ENCODE results near the gene C10orf105.

Gene C10orf105

GRCh38 chr10:71683301-71683700 is 36.3 kb downstream of the C10orf105 start:
- no peaks in the 10 kb centered on the region for H3K36me3 ChIP-seq
- no peaks in the 10 kb centered on the region for H4K20me1 ChIP-seq
- no peak overlapping the region for H3K4me3 ChIP-seq
- H3K9me3 ChIP-seq (replicated peaks in 1 of 11): no peaks in the 10 kb centered on the region
- no peak overlapping the region for H3K4me2 ChIP-seq
- H3K4me1 ChIP-seq: peaks cover 13 to 31% (median 24%) of the 10 kb centered on the region in 10 experiments; a peak in 19 of 20 replicates
- TF ChIP-seq Cebpa-rat (IDR thresholded peaks at IDR 0.05): no peak
- no peak overlapping the region for H3K9ac ChIP-seq
- H3K27me3 ChIP-seq: no peaks in the 10 kb centered on the region
- no peak overlapping the region for H3K27ac ChIP-seq

- Histone ChIP-seq H3K4me3 (no peak overlapping the region), H3K9me3 (replicated peaks in 1 of 11) (no peaks in the 10 kb centered on the region), H3K4me2 (0 out of 22 replicates have a peak overlapping the region, but pooled peaks of 1 of the 11 experiments have one; percentile 5), H4K20me1 (no peaks in the 10 kb centered on the region), H3K9ac (no peak overlapping the region), H3K27me3 (no peaks in the 10 kb centered on the region), H3K27ac (no peak overlapping the region), H3K36me3 (no peaks in the 10 kb centered on the region), H3K4me1 (peaks cover 17 to 34% (median 24%) of the 10 kb centered on the region in 10 experiments; a peak in 19 of 20 replicates)
- no peak for TF ChIP-seq Cebpa-rat (IDR thresholded peaks at IDR 0.05)
These were observed 37.6 kb downstream of the C10orf105 start for GRCh38 chr10:71681977-71682376.

DNA sequence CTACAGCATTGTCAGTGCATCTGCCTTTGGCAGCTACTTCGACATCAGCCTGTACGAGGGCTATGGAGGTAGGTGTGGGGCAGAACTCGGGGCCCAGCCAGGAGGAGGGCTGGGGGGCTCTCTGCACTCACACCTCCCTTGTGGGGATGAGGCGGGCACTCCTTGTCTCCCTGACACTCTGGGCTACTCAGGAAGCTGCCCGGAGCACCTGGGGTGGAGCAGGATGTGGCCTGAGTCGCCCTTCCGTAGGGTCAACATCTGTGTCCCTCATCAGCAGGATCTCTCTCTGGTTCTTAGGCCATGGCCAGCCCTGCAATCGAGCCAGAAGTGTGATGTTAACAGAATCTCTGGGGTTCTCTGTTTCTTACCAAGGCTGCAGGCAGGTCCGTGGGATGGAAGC is 40.2 kb downstream of the C10orf105 start:
- Histone ChIP-seq H3K4me2 (peak overlapping the region; percentile 4 to 48 (median 32); a peak in 17 of 22 replicates), H4K20me1 (no peaks in the 10 kb centered on the region)

DNA sequence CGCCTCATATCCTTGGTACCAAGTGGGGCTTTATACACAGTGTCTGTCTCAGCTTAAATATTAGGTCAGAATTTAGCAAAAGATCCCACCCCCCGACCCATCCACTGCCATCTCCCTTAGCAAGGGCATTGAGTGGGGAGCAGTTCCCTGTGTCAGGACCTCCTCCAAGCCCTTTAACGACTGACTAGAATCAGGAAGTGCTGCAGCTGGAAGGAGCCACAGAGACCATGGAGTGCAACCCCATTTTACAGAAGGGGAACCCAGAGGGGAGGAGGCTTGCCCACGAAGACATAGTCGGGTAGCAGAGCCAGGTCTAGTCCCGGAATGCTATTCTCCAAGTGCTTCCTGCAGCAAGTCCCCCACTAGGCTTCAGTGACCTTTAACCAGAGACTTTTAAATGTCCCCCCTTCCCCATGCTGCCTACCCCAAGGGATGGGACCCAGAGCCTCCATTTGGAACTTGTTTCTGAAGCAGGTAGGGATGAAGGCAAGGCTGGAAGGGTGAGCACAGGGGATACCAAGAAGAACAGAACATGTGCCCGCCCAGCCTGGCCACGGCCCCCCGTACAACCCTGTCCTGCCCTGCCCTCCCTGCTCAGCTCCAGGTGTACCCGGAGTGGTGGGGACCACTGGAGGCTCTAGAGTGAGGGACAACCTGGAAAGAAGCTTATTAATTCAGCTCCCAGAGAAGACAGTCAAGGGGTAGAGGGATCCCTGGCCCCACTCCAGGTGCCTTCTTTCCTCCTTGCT is 41.3 kb downstream of the C10orf105 start:
- no peak for TF ChIP-seq Cebpa-rat (IDR thresholded peaks at IDR 0.05)
- no peak overlapping the region for H3K9ac ChIP-seq
- H3K4me3 ChIP-seq: no peak overlapping the region
- no peaks in the 10 kb centered on the region for H3K27me3 ChIP-seq
- H3K36me3 ChIP-seq: no peaks in the 10 kb centered on the region
- H4K20me1 ChIP-seq: no peaks in the 10 kb centered on the region
- peak overlapping the region in 1 of 11 experiments; percentile 26; a peak in 1 of 22 replicates for H3K4me2 ChIP-seq
- no peaks in the 10 kb centered on the region for H3K9me3 ChIP-seq (replicated peaks in 1 of 11)
- H3K4me1 ChIP-seq: peaks cover 7 to 23% (median 14%) of the 10 kb centered on the region in 10 experiments; a peak in 18 of 20 replicates
- no peak overlapping the region for H3K27ac ChIP-seq

More for the DNA sequence above, 40.2 kb downstream of the C10orf105 start:
- Histone ChIP-seq H3K27me3 (no peaks in the 10 kb centered on the region), H3K9ac (no peak overlapping the region), H3K36me3 (no peaks in the 10 kb centered on the region), H3K27ac (no peak overlapping the region), H3K9me3 (replicated peaks in 1 of 11) (no peaks in the 10 kb centered on the region), H3K4me1 (peaks cover 12 to 28% (median 18%) of the 10 kb centered on the region in 10 experiments; a peak in 19 of 20 replicates), H3K4me3 (no peak overlapping the region)
- TF ChIP-seq Cebpa-rat (IDR thresholded peaks at IDR 0.05): no peak

DNA sequence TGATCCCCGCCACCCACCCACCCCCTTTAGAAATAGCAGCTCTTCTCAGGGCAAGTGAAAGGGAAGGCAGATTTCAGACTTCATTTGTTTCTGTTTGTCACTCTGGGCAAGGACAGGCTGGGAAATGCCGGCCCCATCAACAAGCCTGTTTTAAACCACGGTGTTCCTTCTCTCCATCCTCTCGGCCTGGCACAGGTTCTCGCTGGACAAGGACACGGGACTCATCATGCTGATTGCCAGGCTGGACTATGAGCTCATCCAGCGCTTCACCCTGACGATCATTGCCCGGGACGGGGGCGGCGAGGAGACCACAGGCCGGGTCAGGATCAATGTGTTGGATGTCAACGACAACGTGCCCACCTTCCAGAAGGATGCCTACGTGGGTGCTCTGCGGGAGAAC is 42.3 kb downstream of the C10orf105 start:
- no peak overlapping the region for H3K4me3 ChIP-seq
- H3K9ac ChIP-seq: no peak overlapping the region
- H3K9me3 ChIP-seq (replicated peaks in 1 of 11): no peaks in the 10 kb centered on the region
- no peak for TF ChIP-seq Cebpa-rat (IDR thresholded peaks at IDR 0.05)
- H3K4me2 ChIP-seq: no peak overlapping the region
- no peaks in the 10 kb centered on the region for H3K36me3 ChIP-seq
- 0 out of 22 replicates have a peak, but pooled peaks cover 0 to 8% (median 0%) of the 10 kb centered on the region in 11 experiments for H4K20me1 ChIP-seq
- no peak overlapping the region for H3K27ac ChIP-seq
- H3K4me1 ChIP-seq: peaks cover 8 to 25% (median 15%) of the 10 kb centered on the region in 10 experiments; a peak in 19 of 20 replicates
- H3K27me3 ChIP-seq: no peaks in the 10 kb centered on the region

GRCh38 chr10:71675295-71675970 is 44.1 kb downstream of the C10orf105 start:
- Histone ChIP-seq H3K36me3 (no peaks in the 10 kb centered on the region), H3K9ac (no peak overlapping the region), H4K20me1 (0 out of 22 replicates have a peak, but pooled peaks cover 0 to 8% (median 0%) of the 10 kb centered on the region in 11 experiments), H3K27me3 (no peaks in the 10 kb centered on the region), H3K4me1 (peaks cover 8 to 24% (median 16%) of the 10 kb centered on the region in 10 experiments; a peak in 19 of 20 replicates), H3K27ac (no peak overlapping the region), H3K4me3 (no peak overlapping the region), H3K4me2 (no peak overlapping the region), H3K9me3 (replicated peaks in 1 of 11) (no peaks in the 10 kb centered on the region)
- TF ChIP-seq Cebpa-rat (IDR thresholded peaks at IDR 0.05): no peak

- Histone ChIP-seq H3K4me2 (peak overlapping the region in 5 of 11 experiments; percentile 8 to 30 (median 18); a peak in 5 of 22 replicates), H3K9ac (no peak overlapping the region), H4K20me1 (peaks cover 0 to 8% (median 0%) of the 10 kb centered on the region in 11 experiments; a peak in 1 of 22 replicates), H3K4me3 (no peak overlapping the region), H3K27me3 (peaks cover 0 to 15% (median 0%) of the 10 kb centered on the region in 11 experiments; a peak in 5 of 22 replicates), H3K27ac (no peak overlapping the region), H3K4me1 (peaks cover 10 to 23% (median 16%) of the 10 kb centered on the region in 10 experiments), H3K36me3 (no peaks in the 10 kb centered on the region), H3K9me3 (replicated peaks in 1 of 11) (no peaks in the 10 kb centered on the region)
- no peak for TF ChIP-seq Cebpa-rat (IDR thresholded peaks at IDR 0.05)
These were observed 47.3 kb downstream of the C10orf105 start for GRCh38 chr10:71671994-71672946.

- Histone ChIP-seq H4K20me1 (peaks cover 0 to 18% (median 0%) of the 10 kb centered on the region in 11 experiments; a peak in 4 of 22 replicates), H3K4me3 (no peak overlapping the region), H3K36me3 (no peaks in the 10 kb centered on the region), H3K4me1 (peaks cover 27 to 37% (median 32%) of the 10 kb centered on the region in 10 experiments), H3K4me2 (peak overlapping the region; percentile 62 to 85 (median 71)), H3K27me3 (peaks cover 0 to 43% (median 23%) of the 10 kb centered on the region in 11 experiments; a peak in 18 of 22 replicates), H3K9ac (no peak overlapping the region), H3K9me3 (replicated peaks in 1 of 11) (no peaks in the 10 kb centered on the region), H3K27ac (no peak overlapping the region)
- TF ChIP-seq Cebpa-rat (IDR thresholded peaks at IDR 0.05): no peak
These were observed 52.2 kb downstream of the C10orf105 start for GRCh38 chr10:71667387-71667752.
